Smooth muscle cell (in vitro differentiated cells): ENCODE measurements around the gene FIBCD1. TPM values are rescaled to one million over a fixed set of nuclear protein-coding genes. Genes with fewer than 3 reads are reported as not detected.

ENCODE experiments used
- DNase-seq: peaks from one replicate; lab custom pipeline; 2025; ENCODE audit not compliant: unreplicated experiment; lab: John Stamatoyannopoulos, UW
- H2AFZ ChIP-seq: fragments of 200-600 bp; sonication (generic); 2 replicates; pipeline ENCODE4 v1.6.0; 2016; ENCODE audit warnings: antibody characterized with exemption, low read depth, mild to moderate bottlenecking
- H3F3A ChIP-seq: fragments of 200-600 bp; sonication (generic); 2 replicates; pipeline ENCODE4 v1.6.0; 2017; ENCODE audit warnings: antibody characterized with exemption, low read depth
- H3K27ac ChIP-seq: fragments of 200-600 bp; sonication (generic); 2 replicates; pipeline ENCODE4 v1.5.1; 2016; ENCODE audit warnings: low read depth, mild to moderate bottlenecking
- H3K27me3 ChIP-seq: fragments of 200-600 bp; sonication (generic); 2 replicates; pipeline ENCODE4 v1.6.1; 2016; ENCODE audit warnings: low read depth, mild to moderate bottlenecking
- H3K36me3 ChIP-seq: fragments of 200-600 bp; sonication (generic); 2 replicates; pipeline ENCODE4 v1.5.1; 2016; ENCODE audit warnings: low read depth
- H3K4me1 ChIP-seq: fragments of 200-600 bp; sonication (generic); 2 replicates; pipeline ENCODE4 v1.5.1; 2016; ENCODE audit warnings: low read depth
- H3K4me2 ChIP-seq: fragments of 200-600 bp; sonication (generic); 2 replicates; pipeline ENCODE4 v1.6.0; 2016; ENCODE audit warnings: mild to moderate bottlenecking
- H3K4me3 ChIP-seq: fragments of 200-600 bp; sonication (generic); 2 replicates; pipeline ENCODE4 v1.5.1; 2016; ENCODE audit warnings: mild to moderate bottlenecking
- H3K79me2 ChIP-seq: fragments of 200-600 bp; sonication (generic); 2 replicates; pipeline ENCODE4 v1.6.0; 2016; ENCODE audit warnings: low read depth, mild to moderate bottlenecking
- H3K9ac ChIP-seq: fragments of 200-600 bp; sonication (generic); 2 replicates; pipeline ENCODE4 v1.6.0; 2016; ENCODE audit warnings: low read depth
- H3K9me3 ChIP-seq: fragments of 200-600 bp; sonication (generic); replicated peaks from 2 replicates; pipeline ENCODE4 v1.5.1; 2016; ENCODE audit warnings: low read depth
- H4K20me1 ChIP-seq: fragments of 200-600 bp; sonication (generic); 2 replicates; pipeline ENCODE4 v1.6.0; 2016; ENCODE audit warnings: low read depth
- WGBS: methylation state at CpG from one replicate; pipeline ENCODE4 v1.1.7; 2016; ENCODE audit warnings: low lambda C conversion rate; 5-methylcytosine and 5-hydroxymethylcytosine counted together
- polyA plus RNA-seq: library from polyadenylated mRNA; unstranded; fragments of >200 nt; fragmentation: Nextera tagmentation; extraction: Ambion mirVana; gene quantifications from 2 replicates; pipeline ENCODE4 v1.2.1, GENCODE V29; 2016
- total RNA-seq: library from RNA; depleted of rRNA; stranded (reverse); fragments of >200 nt; gene quantifications from 2 replicates; pipeline ENCODE4 v1.2.3, GENCODE V29; 2014
- TF ChIP-seq, protein P1 (sequence below): fragments of 200-600 bp; sonication (generic); IDR thresholded peaks from 2 replicates; pipeline ENCODE4 v1.5.1; 2017; ENCODE audit warnings: borderline replicate concordance, mild to moderate bottlenecking, antibody characterized with exemption; ENCODE audit not compliant: insufficient read depth, poor library complexity, severe bottlenecking

FIBCD1 gene
- total and polyA plus RNA-seq, 2 experiments from 2014 or later = 1.8 to 4.7 TPM

DNA sequence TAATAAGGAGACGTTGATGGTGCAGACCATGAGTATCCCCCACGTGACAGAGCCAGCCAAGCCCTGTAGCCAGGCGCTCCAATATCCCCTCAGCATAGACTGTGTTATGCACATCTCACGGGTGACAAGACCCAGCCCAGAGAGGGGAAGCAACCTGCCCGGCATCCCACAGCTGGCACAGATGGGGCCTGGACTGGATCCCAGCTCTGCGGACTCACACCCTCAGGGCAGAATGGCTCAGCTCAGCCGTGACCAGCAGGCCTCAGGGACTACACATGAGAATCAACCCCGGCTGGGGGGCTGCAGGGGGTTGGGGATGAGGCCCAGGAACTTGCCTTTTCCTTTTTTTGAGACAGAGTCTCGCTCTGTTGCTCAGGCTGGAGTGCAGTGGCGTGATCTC, 11.7 kb downstream of the FIBCD1 start:
- Histone ChIP-seq H4K20me1 (no peaks in the 10 kb centered on the region), H3K36me3 (no peaks in the 10 kb centered on the region), H3K9ac (no peak overlapping the region), H3K4me3 (no peak overlapping the region), H3K27ac (no peak overlapping the region), H3K4me1 (peaks cover 6% of the 10 kb centered on the region), H2AFZ (no peak overlapping the region), H3K4me2 (no peak overlapping the region), H3K79me2 (no peaks in the 10 kb centered on the region), H3K9me3 (no peaks in the 10 kb centered on the region), H3K27me3 (no peaks in the 10 kb centered on the region), H3F3A (peaks cover 3% of the 10 kb centered on the region)
- TF ChIP-seq, protein P1, sequence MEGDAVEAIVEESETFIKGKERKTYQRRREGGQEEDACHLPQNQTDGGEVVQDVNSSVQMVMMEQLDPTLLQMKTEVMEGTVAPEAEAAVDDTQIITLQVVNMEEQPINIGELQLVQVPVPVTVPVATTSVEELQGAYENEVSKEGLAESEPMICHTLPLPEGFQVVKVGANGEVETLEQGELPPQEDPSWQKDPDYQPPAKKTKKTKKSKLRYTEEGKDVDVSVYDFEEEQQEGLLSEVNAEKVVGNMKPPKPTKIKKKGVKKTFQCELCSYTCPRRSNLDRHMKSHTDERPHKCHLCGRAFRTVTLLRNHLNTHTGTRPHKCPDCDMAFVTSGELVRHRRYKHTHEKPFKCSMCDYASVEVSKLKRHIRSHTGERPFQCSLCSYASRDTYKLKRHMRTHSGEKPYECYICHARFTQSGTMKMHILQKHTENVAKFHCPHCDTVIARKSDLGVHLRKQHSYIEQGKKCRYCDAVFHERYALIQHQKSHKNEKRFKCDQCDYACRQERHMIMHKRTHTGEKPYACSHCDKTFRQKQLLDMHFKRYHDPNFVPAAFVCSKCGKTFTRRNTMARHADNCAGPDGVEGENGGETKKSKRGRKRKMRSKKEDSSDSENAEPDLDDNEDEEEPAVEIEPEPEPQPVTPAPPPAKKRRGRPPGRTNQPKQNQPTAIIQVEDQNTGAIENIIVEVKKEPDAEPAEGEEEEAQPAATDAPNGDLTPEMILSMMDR = no peak
- 91% methylated on average over 10 of the region's 10 CpGs for WGBS
- DNase-seq = no peak

DNA sequence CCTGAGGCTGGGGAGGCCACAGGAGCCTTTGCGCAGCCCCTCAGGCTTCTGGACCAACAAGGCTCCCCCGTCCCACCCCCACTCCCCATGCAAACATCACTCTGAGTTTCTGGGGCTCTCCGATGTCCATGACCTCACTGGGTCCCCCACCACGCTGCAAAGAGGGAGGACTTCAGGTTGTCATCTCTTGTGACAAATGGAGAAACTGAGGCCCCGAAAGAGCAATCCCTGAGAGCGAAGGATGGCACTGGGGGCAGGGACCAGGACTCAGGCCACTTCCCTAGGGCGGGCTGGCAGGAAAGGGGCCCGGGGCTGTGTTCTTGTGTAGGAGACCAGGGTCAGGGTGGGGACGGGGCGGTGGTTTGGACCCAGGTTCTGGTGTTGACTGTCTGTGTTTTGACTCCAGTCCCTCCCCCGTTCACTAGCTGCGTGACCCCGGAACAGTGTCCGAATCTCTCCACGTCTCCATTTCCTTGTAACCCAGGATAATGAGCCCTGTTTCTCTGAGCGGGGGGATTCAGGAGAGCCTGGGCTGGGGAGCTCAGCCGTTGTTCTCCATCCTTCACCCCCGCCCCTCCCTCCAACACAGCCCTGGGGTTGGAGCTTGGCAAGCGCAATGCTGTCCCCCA, 13.9 kb downstream of the FIBCD1 start:
- no peak overlapping the region for H3K27ac ChIP-seq
- H3F3A ChIP-seq = no peaks in the 10 kb centered on the region
- no peaks in the 10 kb centered on the region for H4K20me1 ChIP-seq
- no peak overlapping the region for H3K4me2 ChIP-seq
- H2AFZ ChIP-seq = no peak overlapping the region
- H3K36me3 ChIP-seq = no peaks in the 10 kb centered on the region
- TF ChIP-seq, protein P1 = no peak
- H3K4me3 ChIP-seq = no peak overlapping the region
- 94% methylated on average over 19 of the region's 19 CpGs for WGBS
- H3K9me3 ChIP-seq = no peaks in the 10 kb centered on the region
- DNase-seq = no peak
- H3K9ac ChIP-seq = no peak overlapping the region
- peaks cover 11% of the 10 kb centered on the region for H3K4me1 ChIP-seq
- H3K27me3 ChIP-seq = no peaks in the 10 kb centered on the region
- H3K79me2 ChIP-seq = no peaks in the 10 kb centered on the region

DNA sequence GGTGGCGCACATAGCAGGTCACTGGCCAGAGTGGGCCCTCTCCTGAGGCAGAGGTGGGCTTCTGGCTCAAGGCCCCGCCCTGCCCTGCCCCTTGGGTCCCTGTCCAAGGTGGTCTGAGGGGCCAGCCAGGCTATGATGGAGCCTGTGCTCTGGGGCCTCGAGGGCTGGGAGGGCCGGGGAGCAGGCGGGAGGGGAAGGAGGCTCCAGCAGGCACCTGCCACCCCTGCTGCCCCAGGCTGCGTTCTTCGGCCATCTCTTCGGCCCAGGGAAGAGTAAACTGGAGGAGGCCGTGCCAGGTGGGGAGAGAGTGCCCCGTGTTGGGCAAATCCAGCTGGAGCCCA, 14.6 kb downstream of the FIBCD1 start:
- H3K27ac ChIP-seq = no peak overlapping the region
- WGBS = 100% methylated on average over 2 of the region's 10 CpGs
- no peak for DNase-seq

More for the DNA sequence above, 14.6 kb downstream of the FIBCD1 start:
- H3K4me2 ChIP-seq = no peak overlapping the region
- no peaks in the 10 kb centered on the region for H3K9me3 ChIP-seq
- no peak overlapping the region for H2AFZ ChIP-seq
- H3K9ac ChIP-seq = no peak overlapping the region
- TF ChIP-seq, protein P1 = no peak
- H3K27me3 ChIP-seq = no peaks in the 10 kb centered on the region
- no peaks in the 10 kb centered on the region for H3K36me3 ChIP-seq
- H3K4me1 ChIP-seq = peaks cover 11% of the 10 kb centered on the region
- H3K4me3 ChIP-seq = no peak overlapping the region
- H4K20me1 ChIP-seq = no peaks in the 10 kb centered on the region
- no peaks in the 10 kb centered on the region for H3K79me2 ChIP-seq
- H3F3A ChIP-seq = no peaks in the 10 kb centered on the region
